ENCODE results near the gene CDC42BPB.

The CDC42BPB gene

GRCh38 chr14:102947321-102948103 is 109.8 kb downstream of the CDC42BPB start:
- H3K9me3 ChIP-seq (ENCODE audit: control insufficient read depth, insufficient read depth, low read depth, low read length), result no peaks in the 10 kb centered on the region
- no peak overlapping the region for H3K9ac ChIP-seq (ENCODE audit: low read length)
- no peaks in the 10 kb centered on the region for H3K27me3 ChIP-seq (ENCODE audit: control insufficient read depth, insufficient read depth, low read length)
- peaks cover 89% of the 10 kb centered on the region for H3K36me3 ChIP-seq (ENCODE audit: control insufficient read depth, insufficient read depth, low read length)
- no peaks in the 10 kb centered on the region for H3K4me1 ChIP-seq (ENCODE audit: control insufficient read depth, insufficient read depth, low read length)
- H3K4me3 ChIP-seq (ENCODE audit: low read depth, low read length), result no peak overlapping the region
- H3K27ac ChIP-seq (ENCODE audit: low read depth, low read length), result no peak overlapping the region

GRCh38 chr14:102945346-102946130 is 111.8 kb downstream of the CDC42BPB start:
- Histone ChIP-seq H3K9ac (ENCODE audit: low read length) (no peak overlapping the region), H3K4me1 (ENCODE audit: control insufficient read depth, insufficient read depth, low read length) (no peaks in the 10 kb centered on the region), H3K36me3 (ENCODE audit: control insufficient read depth, insufficient read depth, low read length) (peaks cover 90% of the 10 kb centered on the region), H3K4me3 (ENCODE audit: low read depth, low read length) (no peak overlapping the region), H3K27me3 (ENCODE audit: control insufficient read depth, insufficient read depth, low read length) (no peaks in the 10 kb centered on the region), H3K27ac (ENCODE audit: low read depth, low read length) (no peak overlapping the region), H3K9me3 (ENCODE audit: control insufficient read depth, insufficient read depth, low read depth, low read length) (no peaks in the 10 kb centered on the region)

- H3K4me1 ChIP-seq (ENCODE audit: control insufficient read depth, insufficient read depth, low read length), result no peaks in the 10 kb centered on the region
- H3K27me3 ChIP-seq (ENCODE audit: control insufficient read depth, insufficient read depth, low read length), result no peaks in the 10 kb centered on the region
- no peak overlapping the region for H3K9ac ChIP-seq (ENCODE audit: low read length)
- no peaks in the 10 kb centered on the region for H3K9me3 ChIP-seq (ENCODE audit: control insufficient read depth, insufficient read depth, low read depth, low read length)
- peaks cover 90% of the 10 kb centered on the region for H3K36me3 ChIP-seq (ENCODE audit: control insufficient read depth, insufficient read depth, low read length)
- H3K4me3 ChIP-seq (ENCODE audit: low read depth, low read length), result no peak overlapping the region
- H3K27ac ChIP-seq (ENCODE audit: low read depth, low read length), result no peak overlapping the region
These were observed 112.7 kb downstream of the CDC42BPB start for GRCh38 chr14:102944448-102945330.

- Histone ChIP-seq H3K9ac (ENCODE audit: low read length) (no peak overlapping the region), H3K4me1 (ENCODE audit: control insufficient read depth, insufficient read depth, low read length) (no peaks in the 10 kb centered on the region), H3K9me3 (ENCODE audit: control insufficient read depth, insufficient read depth, low read depth, low read length) (no peaks in the 10 kb centered on the region), H3K4me3 (ENCODE audit: low read depth, low read length) (no peak overlapping the region), H3K27me3 (ENCODE audit: control insufficient read depth, insufficient read depth, low read length) (no peaks in the 10 kb centered on the region), H3K36me3 (ENCODE audit: control insufficient read depth, insufficient read depth, low read length) (peaks cover 90% of the 10 kb centered on the region), H3K27ac (ENCODE audit: low read depth, low read length) (no peak overlapping the region)
These were observed 113.4 kb downstream of the CDC42BPB start for GRCh38 chr14:102943979-102944378.

GRCh38 chr14:102943454-102943853 is 113.9 kb downstream of the CDC42BPB start:
- Histone ChIP-seq H3K4me3 (ENCODE audit: low read depth, low read length) (no peak overlapping the region), H3K9me3 (ENCODE audit: control insufficient read depth, insufficient read depth, low read depth, low read length) (no peaks in the 10 kb centered on the region), H3K9ac (ENCODE audit: low read length) (no peak overlapping the region), H3K36me3 (ENCODE audit: control insufficient read depth, insufficient read depth, low read length) (peaks cover 89% of the 10 kb centered on the region), H3K27ac (ENCODE audit: low read depth, low read length) (no peak overlapping the region), H3K27me3 (ENCODE audit: control insufficient read depth, insufficient read depth, low read length) (no peaks in the 10 kb centered on the region), H3K4me1 (ENCODE audit: control insufficient read depth, insufficient read depth, low read length) (no peaks in the 10 kb centered on the region)

- H3K27me3 ChIP-seq (ENCODE audit: control insufficient read depth, insufficient read depth, low read length), result no peaks in the 10 kb centered on the region
- peaks cover 94% of the 10 kb centered on the region for H3K36me3 ChIP-seq (ENCODE audit: control insufficient read depth, insufficient read depth, low read length)
- no peaks in the 10 kb centered on the region for H3K4me1 ChIP-seq (ENCODE audit: control insufficient read depth, insufficient read depth, low read length)
- no peak overlapping the region for H3K4me3 ChIP-seq (ENCODE audit: low read depth, low read length)
- H3K9me3 ChIP-seq (ENCODE audit: control insufficient read depth, insufficient read depth, low read depth, low read length), result no peaks in the 10 kb centered on the region
- no peak overlapping the region for H3K27ac ChIP-seq (ENCODE audit: low read depth, low read length)
- no peak overlapping the region for H3K9ac ChIP-seq (ENCODE audit: low read length)
These were observed 115.3 kb downstream of the CDC42BPB start for GRCh38 chr14:102942069-102942468.

- Histone ChIP-seq H3K4me3 (ENCODE audit: low read depth, low read length) (no peak overlapping the region), H3K27me3 (ENCODE audit: control insufficient read depth, insufficient read depth, low read length) (no peaks in the 10 kb centered on the region), H3K27ac (ENCODE audit: low read depth, low read length) (no peak overlapping the region), H3K9me3 (ENCODE audit: control insufficient read depth, insufficient read depth, low read depth, low read length) (no peaks in the 10 kb centered on the region), H3K4me1 (ENCODE audit: control insufficient read depth, insufficient read depth, low read length) (no peaks in the 10 kb centered on the region), H3K36me3 (ENCODE audit: control insufficient read depth, insufficient read depth, low read length) (peaks cover 93% of the 10 kb centered on the region), H3K9ac (ENCODE audit: low read length) (no peak overlapping the region)
These were observed 115.8 kb downstream of the CDC42BPB start for GRCh38 chr14:102941419-102942011.

GRCh38 chr14:102940729-102941362 is 116.5 kb downstream of the CDC42BPB start:
- Histone ChIP-seq H3K9me3 (ENCODE audit: control insufficient read depth, insufficient read depth, low read depth, low read length) (no peaks in the 10 kb centered on the region), H3K36me3 (ENCODE audit: control insufficient read depth, insufficient read depth, low read length) (peaks cover 89% of the 10 kb centered on the region), H3K4me1 (ENCODE audit: control insufficient read depth, insufficient read depth, low read length) (no peaks in the 10 kb centered on the region), H3K9ac (ENCODE audit: low read length) (no peak overlapping the region), H3K4me3 (ENCODE audit: low read depth, low read length) (no peak overlapping the region), H3K27ac (ENCODE audit: low read depth, low read length) (no peak overlapping the region), H3K27me3 (ENCODE audit: control insufficient read depth, insufficient read depth, low read length) (no peaks in the 10 kb centered on the region)

GRCh38 chr14:102939820-102940561 is 117.4 kb downstream of the CDC42BPB start:
- no peak overlapping the region for H3K9ac ChIP-seq (ENCODE audit: low read length)
- H3K9me3 ChIP-seq (ENCODE audit: control insufficient read depth, insufficient read depth, low read depth, low read length), result no peaks in the 10 kb centered on the region
- H3K4me3 ChIP-seq (ENCODE audit: low read depth, low read length), result no peak overlapping the region
- H3K4me1 ChIP-seq (ENCODE audit: control insufficient read depth, insufficient read depth, low read length), result no peaks in the 10 kb centered on the region
- no peak overlapping the region for H3K27ac ChIP-seq (ENCODE audit: low read depth, low read length)
- peaks cover 82% of the 10 kb centered on the region for H3K36me3 ChIP-seq (ENCODE audit: control insufficient read depth, insufficient read depth, low read length)
- no peaks in the 10 kb centered on the region for H3K27me3 ChIP-seq (ENCODE audit: control insufficient read depth, insufficient read depth, low read length)

GRCh38 chr14:102939329-102939728 is 118.0 kb downstream of the CDC42BPB start:
- no peaks in the 10 kb centered on the region for H3K9me3 ChIP-seq (ENCODE audit: control insufficient read depth, insufficient read depth, low read depth, low read length)
- no peak overlapping the region for H3K9ac ChIP-seq (ENCODE audit: low read length)
- H3K36me3 ChIP-seq (ENCODE audit: control insufficient read depth, insufficient read depth, low read length), result peaks cover 75% of the 10 kb centered on the region
- no peaks in the 10 kb centered on the region for H3K4me1 ChIP-seq (ENCODE audit: control insufficient read depth, insufficient read depth, low read length)
- H3K4me3 ChIP-seq (ENCODE audit: low read depth, low read length), result no peak overlapping the region
- no peak overlapping the region for H3K27ac ChIP-seq (ENCODE audit: low read depth, low read length)
- no peaks in the 10 kb centered on the region for H3K27me3 ChIP-seq (ENCODE audit: control insufficient read depth, insufficient read depth, low read length)

Measured in HUES6 (cell line).